ENCODE measurements around the gene ARPC1A. TPM values are rescaled to one million over a fixed set of nuclear protein-coding genes. Genes with fewer than 3 reads are reported as not detected.

The ARPC1A gene
- total RNA-seq, 1 experiment from 2014 or later, result 201 TPM

DNA sequence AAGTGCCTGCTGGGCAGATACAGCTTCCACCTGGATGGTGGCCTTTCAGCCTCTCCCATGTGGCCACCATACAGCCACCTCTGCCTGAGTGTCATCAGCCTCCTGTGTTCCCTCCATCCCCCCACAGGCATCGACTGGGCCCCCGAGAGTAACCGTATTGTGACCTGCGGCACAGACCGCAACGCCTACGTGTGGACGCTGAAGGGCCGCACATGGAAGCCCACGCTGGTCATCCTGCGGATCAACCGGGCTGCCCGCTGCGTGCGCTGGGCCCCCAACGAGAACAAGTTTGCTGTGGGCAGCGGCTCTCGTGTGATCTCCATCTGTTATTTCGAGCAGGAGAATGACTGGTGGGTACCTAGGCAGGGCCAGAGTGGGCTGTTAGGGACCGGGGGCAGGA, 62.2 kb downstream of the ARPC1A start:
- DNase-seq, result no peak
- no peaks in the 10 kb centered on the region for H3K27me3 Mint-ChIP-seq (ENCODE audit: insufficient read depth, unreplicated experiment)
- peaks cover 97% of the 10 kb centered on the region for H3K36me3 Mint-ChIP-seq (ENCODE audit: insufficient read depth, unreplicated experiment)
- H3K27me3 ChIP-seq (replicated peaks; ENCODE audit: control insufficient read depth, insufficient read depth, low read length), result no peaks in the 10 kb centered on the region
- no peak overlapping the region for H3K27ac Mint-ChIP-seq (ENCODE audit: unreplicated experiment)
- no peaks in the 10 kb centered on the region for H3K4me1 Mint-ChIP-seq (ENCODE audit: low read depth, unreplicated experiment)
- no peak for TF ChIP-seq CTCF (IDR thresholded peaks at IDR 0.05; ENCODE audit: insufficient read depth in 1 of 2, low read depth in 1 of 2, low read length in 1 of 2, severe bottlenecking in 1 of 2, unreplicated experiment in 1 of 2)
- POLR2A ChIA-PET, result no interaction called here
- no peaks in the 10 kb centered on the region for H3K9me3 ChIP-seq
- H3K4me3 Mint-ChIP-seq (ENCODE audit: unreplicated experiment), result no peak overlapping the region
- no peak overlapping the region for H3K4me3 ChIP-seq (ENCODE audit: low read depth, low read length)
- H3K36me3 ChIP-seq (ENCODE audit: control insufficient read depth, insufficient read depth, low read length), result peaks cover 4% of the 10 kb centered on the region
- no peaks in the 10 kb centered on the region for H3K9me3 Mint-ChIP-seq (ENCODE audit: unreplicated experiment)
- no TSS peak for BruUV-seq (replicated peaks)
- CTCF ChIA-PET, result no interaction called here
- intact Hi-C loops (cut with micrococcal nuclease; ENCODE audit: unreplicated experiment), result loop anchor here (5.0 kb wide), 1 partner anchor 61 kb away; the partner anchor contains the start of gene ARPC1A
- no peaks in the 10 kb centered on the region for H3K4me1 ChIP-seq

DNA sequence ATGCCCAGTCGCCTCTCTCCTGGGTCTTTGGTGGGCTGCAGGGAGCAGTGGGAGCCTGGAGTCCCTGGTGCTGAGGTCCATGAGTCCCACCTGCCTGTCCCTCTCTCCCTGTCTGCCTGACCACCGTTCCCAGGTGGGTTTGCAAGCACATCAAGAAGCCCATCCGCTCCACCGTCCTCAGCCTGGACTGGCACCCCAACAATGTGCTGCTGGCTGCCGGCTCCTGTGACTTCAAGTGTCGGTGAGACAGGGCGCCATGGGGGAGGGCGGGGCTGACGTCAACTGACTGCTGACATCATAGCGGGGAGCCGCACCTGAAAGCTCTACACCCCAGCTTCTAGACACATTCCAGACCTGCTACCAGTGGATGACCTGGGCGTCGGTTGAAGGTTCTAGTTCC, 64.1 kb downstream of the ARPC1A start:
- no peak for TF ChIP-seq CTCF (IDR thresholded peaks at IDR 0.05; ENCODE audit: insufficient read depth in 1 of 2, low read depth in 1 of 2, low read length in 1 of 2, severe bottlenecking in 1 of 2, unreplicated experiment in 1 of 2)
- Mint-ChIP-seq H3K9me3 (ENCODE audit: unreplicated experiment) (no peaks in the 10 kb centered on the region), H3K4me3 (ENCODE audit: unreplicated experiment) (no peak overlapping the region), H3K36me3 (ENCODE audit: insufficient read depth, unreplicated experiment) (peaks cover 97% of the 10 kb centered on the region), H3K4me1 (ENCODE audit: low read depth, unreplicated experiment) (no peaks in the 10 kb centered on the region), H3K27me3 (ENCODE audit: insufficient read depth, unreplicated experiment) (no peaks in the 10 kb centered on the region), H3K27ac (ENCODE audit: unreplicated experiment) (no peak overlapping the region)
- intact Hi-C loops (cut with micrococcal nuclease; ENCODE audit: unreplicated experiment), result loop anchor here (5.0 kb wide), 1 partner anchor 62 kb away; the partner anchor contains the start of gene ARPC1A
- Histone ChIP-seq H3K4me3 (ENCODE audit: low read depth, low read length) (no peak overlapping the region), H3K36me3 (ENCODE audit: control insufficient read depth, insufficient read depth, low read length) (peaks cover 4% of the 10 kb centered on the region), H3K9me3 (no peaks in the 10 kb centered on the region), H3K27me3 (replicated peaks; ENCODE audit: control insufficient read depth, insufficient read depth, low read length) (no peaks in the 10 kb centered on the region), H3K4me1 (no peaks in the 10 kb centered on the region)
- BruUV-seq (replicated peaks), result no TSS peak
- ChIA-PET CTCF (interaction anchor here (0.6 kb wide), 1 partner anchor 25 kb away, joined by 3 read pairs; no protein-coding TSS in a partner anchor), POLR2A (interaction anchor here (1.0 kb wide), 1 partner anchor 18 kb away, joined by 3 read pairs; no protein-coding TSS in a partner anchor)
- no peak for DNase-seq

DNA sequence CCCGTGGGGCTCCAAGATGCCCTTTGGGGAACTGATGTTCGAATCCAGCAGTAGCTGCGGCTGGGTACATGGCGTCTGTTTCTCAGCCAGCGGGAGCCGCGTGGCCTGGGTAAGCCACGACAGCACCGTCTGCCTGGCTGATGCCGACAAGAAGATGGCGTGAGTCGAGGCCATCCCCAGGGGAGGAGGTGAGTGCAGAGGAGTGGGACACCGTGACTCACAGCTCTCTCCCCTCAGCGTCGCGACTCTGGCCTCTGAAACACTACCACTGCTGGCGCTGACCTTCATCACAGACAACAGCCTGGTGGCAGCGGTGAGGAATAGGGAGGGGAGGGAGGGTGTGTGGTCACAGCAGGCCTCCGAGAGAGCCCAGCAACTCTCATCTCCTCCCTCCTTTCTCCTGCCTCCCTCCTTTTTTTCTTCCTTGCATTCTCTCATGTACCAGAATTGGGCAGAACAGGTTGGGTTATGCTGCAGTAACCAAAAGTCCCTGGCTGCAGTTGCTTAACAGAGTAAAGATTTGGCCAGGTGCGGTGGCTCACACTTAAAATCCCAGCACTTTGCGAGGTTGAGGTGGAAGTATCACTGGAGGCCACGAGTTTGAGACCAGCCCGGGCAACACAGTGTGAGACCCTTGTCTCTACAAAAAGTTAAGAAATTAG, 65.4 kb downstream of the ARPC1A start:
- H3K4me3 ChIP-seq (ENCODE audit: low read depth, low read length), result no peak overlapping the region
- intact Hi-C loops (cut with micrococcal nuclease; ENCODE audit: unreplicated experiment), result no loop called here
- Mint-ChIP-seq H3K4me3 (ENCODE audit: unreplicated experiment) (no peak overlapping the region), H3K27ac (ENCODE audit: unreplicated experiment) (no peak overlapping the region), H3K9me3 (ENCODE audit: unreplicated experiment) (no peaks in the 10 kb centered on the region), H3K36me3 (ENCODE audit: insufficient read depth, unreplicated experiment) (peaks cover 100% of the 10 kb centered on the region), H3K27me3 (ENCODE audit: insufficient read depth, unreplicated experiment) (no peaks in the 10 kb centered on the region), H3K4me1 (ENCODE audit: low read depth, unreplicated experiment) (no peaks in the 10 kb centered on the region)
- H3K36me3 ChIP-seq (ENCODE audit: control insufficient read depth, insufficient read depth, low read length), result peaks cover 6% of the 10 kb centered on the region
- H3K4me1 ChIP-seq, result no peaks in the 10 kb centered on the region
- ChIA-PET POLR2A (no interaction called here), CTCF (interaction anchor here (0.6 kb wide), 1 partner anchor 60 kb away, joined by 9 read pairs; no protein-coding TSS in a partner anchor)
- TF ChIP-seq CTCF (IDR thresholded peaks at IDR 0.05; ENCODE audit: insufficient read depth in 1 of 2, low read depth in 1 of 2, low read length in 1 of 2, severe bottlenecking in 1 of 2, unreplicated experiment in 1 of 2), result no peak
- BruUV-seq (replicated peaks), result no TSS peak
- no peaks in the 10 kb centered on the region for H3K27me3 ChIP-seq (replicated peaks; ENCODE audit: control insufficient read depth, insufficient read depth, low read length)
- DNase-seq, result no peak
- H3K9me3 ChIP-seq, result no peaks in the 10 kb centered on the region

Data from Caco-2 (cell line).